Glutamatergic neuron (in vitro differentiated cells): ENCODE data around the gene DYNC2I2. TPM values are rescaled to one million over a fixed set of nuclear protein-coding genes. Genes with fewer than 3 reads are reported as not detected.
"Not testable (repeated sequence)": the region's sequence is repeated elsewhere in the genome, so short reads cannot be mapped to it uniquely, and the experiment has no call there.

Experiments used
- DNase-seq: peaks from one replicate; pipeline ENCODE4 v3.0.0; 2022
- H3K27ac Mint-ChIP-seq: one replicate; pipeline ENCODE4 v1.8.0; 2020; ENCODE audit warnings: mild to moderate bottlenecking, mixed read lengths, inconsistent platforms; ENCODE audit not compliant: unreplicated experiment
- H3K27me3 Mint-ChIP-seq: one replicate; pipeline ENCODE4 v1.8.0; 2020; ENCODE audit warnings: mild to moderate bottlenecking, moderate library complexity, mixed read lengths, inconsistent platforms; ENCODE audit not compliant: unreplicated experiment
- H3K36me3 Mint-ChIP-seq: one replicate; pipeline ENCODE4 v1.8.0; 2020; ENCODE audit warnings: mild to moderate bottlenecking, mixed read lengths, inconsistent platforms; ENCODE audit not compliant: unreplicated experiment
- H3K4me1 Mint-ChIP-seq: one replicate; pipeline ENCODE4 v1.8.0; 2020; ENCODE audit warnings: mild to moderate bottlenecking, low read depth, mixed read lengths, inconsistent platforms; ENCODE audit not compliant: unreplicated experiment
- H3K4me3 Mint-ChIP-seq: one replicate; pipeline ENCODE4 v1.8.0; 2020; ENCODE audit warnings: mild to moderate bottlenecking, mixed read lengths, inconsistent platforms; ENCODE audit not compliant: unreplicated experiment
- H3K9me3 Mint-ChIP-seq: one replicate; pipeline ENCODE4 v1.8.0; 2020; ENCODE audit warnings: mild to moderate bottlenecking, moderate library complexity, mixed read lengths, inconsistent platforms; ENCODE audit not compliant: unreplicated experiment
- CTCF ChIP-seq: fragments of 200-600 bp; sonication (generic); IDR thresholded peaks from one replicate; pipeline ENCODE4 v1.5.0; 2021; ENCODE audit not compliant: partially characterized antibody, unreplicated experiment
- total RNA-seq: library from RNA; stranded (reverse); fragmentation: NEBNext Ultra II Directional; extraction: Animal tissue kit (Norgen Biotek cat#: 25700); gene quantifications from one replicate; pipeline ENCODE4 v1.2.1, GENCODE V29; 2021; ENCODE audit not compliant: unreplicated experiment

Gene DYNC2I2
- total RNA-seq, 1 donor from 2014 or later: 15.0 TPM

- H3K36me3 Mint-ChIP-seq: no peaks in the 10 kb centered on the region
- no peak for DNase-seq
- no peak overlapping the region for H3K4me3 Mint-ChIP-seq
- no peak overlapping the region for H3K27ac Mint-ChIP-seq
- H3K27me3 Mint-ChIP-seq: no peaks in the 10 kb centered on the region
- no peaks in the 10 kb centered on the region for H3K4me1 Mint-ChIP-seq
- TF ChIP-seq CTCF: no peak
- H3K9me3 Mint-ChIP-seq: peaks cover 2% of the 10 kb centered on the region
These were observed 67.9 kb downstream of the DYNC2I2 start for GRCh38 chr9:128588581-128589233.

GRCh38 chr9:128587453-128587852, 69.2 kb downstream of the DYNC2I2 start:
- no peak overlapping the region for H3K27ac Mint-ChIP-seq
- no peak for DNase-seq
- no peak overlapping the region for H3K4me3 Mint-ChIP-seq
- TF ChIP-seq CTCF: no peak
- peaks cover 2% of the 10 kb centered on the region for H3K9me3 Mint-ChIP-seq
- no peaks in the 10 kb centered on the region for H3K27me3 Mint-ChIP-seq
- H3K36me3 Mint-ChIP-seq: no peaks in the 10 kb centered on the region
- H3K4me1 Mint-ChIP-seq: no peaks in the 10 kb centered on the region

- H3K9me3 Mint-ChIP-seq, H3K27ac Mint-ChIP-seq, H3K4me1 Mint-ChIP-seq, H3K4me3 Mint-ChIP-seq, DNase-seq, H3K36me3 Mint-ChIP-seq, H3K27me3 Mint-ChIP-seq: not testable (repeated sequence)
These were observed 69.7 kb downstream of the DYNC2I2 start for GRCh38 chr9:128586934-128587333.

GRCh38 chr9:128585155-128585554, 71.5 kb downstream of the DYNC2I2 start:
- not testable (repeated sequence) for DNase-seq, H3K27me3 Mint-ChIP-seq, H3K27ac Mint-ChIP-seq, H3K36me3 Mint-ChIP-seq, H3K4me1 Mint-ChIP-seq, H3K4me3 Mint-ChIP-seq, H3K9me3 Mint-ChIP-seq

Other genes with a start within 250 kb of the DYNC2I2 start
- 56.1 TPM for gene CERCAM, start 236.0 kb downstream of the DYNC2I2 start, total RNA-seq
- 40.7 TPM for gene ODF2, start 200.8 kb downstream of the DYNC2I2 start, total RNA-seq
- gene GLE1, start 152.1 kb downstream of the DYNC2I2 start, total RNA-seq: 11.0 TPM
- gene SPTAN1, start 104.3 kb downstream of the DYNC2I2 start, total RNA-seq: 750 TPM
- gene SET, start 32.4 kb upstream of the DYNC2I2 start, total RNA-seq: 387 TPM
- gene PKN3, start 45.7 kb upstream of the DYNC2I2 start, total RNA-seq: 4.3 TPM
- gene ZDHHC12, start 67.3 kb upstream of the DYNC2I2 start, total RNA-seq: 18.2 TPM
- gene ZER1, start 115.1 kb upstream of the DYNC2I2 start, total RNA-seq: 38.0 TPM
- 25.6 TPM for gene TBC1D13, start 130.4 kb upstream of the DYNC2I2 start, total RNA-seq
- 35.9 TPM for gene ENDOG, start 161.7 kb upstream of the DYNC2I2 start, total RNA-seq
- 22.3 TPM for gene SPOUT1, start 172.9 kb upstream of the DYNC2I2 start, total RNA-seq
- gene KYAT1, start 225.1 kb upstream of the DYNC2I2 start, total RNA-seq: 19.5 TPM
- gene LRRC8A, start 225.3 kb upstream of the DYNC2I2 start, total RNA-seq: 93.0 TPM